ENCODE measurements around the gene GIPR. TPM values are rescaled to one million over a fixed set of nuclear protein-coding genes. Genes with fewer than 3 reads are reported as not detected.

GIPR gene
- total and polyA plus RNA-seq, 2 experiments from 2014 or later, result 0.42 to 1.2 TPM

GRCh38 chr19:45716359-45717130 lies 48.5 kb downstream of the GIPR start:
- Mint-ChIP-seq H3K4me3 (peak overlapping the region; percentile 95), H3K27ac (peak overlapping the region; percentile 99), H3K9me3 (no peaks in the 10 kb centered on the region), H3K27me3 (ENCODE audit: insufficient read depth, low read depth, poor library complexity) (peaks cover 22% of the 10 kb centered on the region), H3K4me1 (peaks cover 31% of the 10 kb centered on the region), H3K36me3 (ENCODE audit: low read depth) (peaks cover 26% of the 10 kb centered on the region)
- peaks cover 10% of the 10 kb centered on the region for H3F3A ChIP-seq (replicated peaks; ENCODE audit: low read depth)
- DNase-seq (ENCODE audit: low spot score), result peak; percentile 61
- no peaks in the 10 kb centered on the region for H4K20me1 ChIP-seq (replicated peaks; ENCODE audit: insufficient read depth)
- H3K36me3 ChIP-seq (ENCODE audit: insufficient read depth), result peaks cover 6% of the 10 kb centered on the region
- no peaks in the 10 kb centered on the region for H3K27me3 ChIP-seq (ENCODE audit: insufficient read depth)
- peaks cover 52% of the 10 kb centered on the region for H3K79me2 ChIP-seq (replicated peaks; ENCODE audit: insufficient read depth)
- no peak for TF ChIP-seq ZNF462 (CRISPR knock-in tag; IDR thresholded peaks at IDR 0.05)
- no peak for TF ChIP-seq NANOG (IDR thresholded peaks at IDR 0.05; ENCODE audit: borderline replicate concordance)
- no peak for TF ChIP-seq EZH2 (IDR thresholded peaks at IDR 0.05; ENCODE audit: low read depth, unreplicated experiment)
- TF ChIP-seq ZNF114 (CRISPR knock-in tag; IDR thresholded peaks at IDR 0.05), result no peak
- TF ChIP-seq STAT1 (IDR thresholded peaks at IDR 0.05; ENCODE audit: unreplicated experiment), result no peak
- no peak for TF ChIP-seq ETS1 (IDR thresholded peaks at IDR 0.05)
- peak; percentile 9 for ATAC-seq
- peak overlapping the region; percentile 74 for H3K4me3 ChIP-seq
- peak overlapping the region; percentile 87 for H3K27ac ChIP-seq (ENCODE audit: low read depth)
- peaks cover 18% of the 10 kb centered on the region for H3K4me1 ChIP-seq (ENCODE audit: insufficient read depth)
- H3K9me2 ChIP-seq (ENCODE audit: insufficient read depth), result no peaks in the 10 kb centered on the region
- H2AFZ ChIP-seq, result no peak overlapping the region
- peak overlapping the region; percentile 90 for H3K4me2 ChIP-seq

Measured in GM23338 (cell line).